Neural progenitor cell (in vitro differentiated cells): ENCODE data around the gene WFDC6. TPM values are rescaled to one million over a fixed set of nuclear protein-coding genes. Genes with fewer than 3 reads are reported as not detected.

Experiments
- DNase-seq: peaks from one replicate; pipeline ENCODE4 v3.0.0-alpha.2; 2016; ENCODE audit warnings: low spot score
- H2AFZ ChIP-seq: fragments of 200-600 bp; sonication (generic); replicated peaks from 2 replicates; pipeline ENCODE4 v1.6.1; 2016; ENCODE audit warnings: antibody characterized with exemption
- H3F3A ChIP-seq: fragments of 200-600 bp; sonication (generic); 2 replicates; pipeline ENCODE4 v1.6.1; 2016; ENCODE audit warnings: antibody characterized with exemption, low read depth
- H3K27ac ChIP-seq: fragments of 200-600 bp; sonication (generic); 2 replicates; pipeline ENCODE4 v1.5.1; 2016; ENCODE audit warnings: mild to moderate bottlenecking
- H3K27me3 ChIP-seq: fragments of 200-600 bp; sonication (generic); 2 replicates; pipeline ENCODE4 v1.6.1; 2016; ENCODE audit warnings: mild to moderate bottlenecking, moderate library complexity
- H3K36me3 ChIP-seq: fragments of 200-600 bp; sonication (generic); 2 replicates; pipeline ENCODE4 v1.5.1; 2016
- H3K4me1 ChIP-seq: fragments of 200-600 bp; sonication (generic); 2 replicates; pipeline ENCODE4 v1.6.1; 2016; ENCODE audit warnings: mixed run types
- H3K4me2 ChIP-seq: fragments of 200-600 bp; sonication (generic); 2 replicates; pipeline ENCODE4 v1.6.1; 2016
- H3K4me3 ChIP-seq: fragments of 200-600 bp; sonication (generic); 2 replicates; pipeline ENCODE4 v1.5.1; 2016
- H3K79me2 ChIP-seq: fragments of 200-600 bp; sonication (generic); 2 replicates; pipeline ENCODE4 v1.6.1; 2016; ENCODE audit warnings: low read depth
- H3K9ac ChIP-seq: fragments of 200-600 bp; sonication (generic); 2 replicates; pipeline ENCODE4 v1.6.1; 2016
- H3K9me3 ChIP-seq: fragments of 200-600 bp; sonication (generic); 2 replicates; pipeline ENCODE4 v1.5.1; 2016; ENCODE audit warnings: low read depth
- H4K20me1 ChIP-seq: fragments of 200-600 bp; sonication (generic); 2 replicates; pipeline ENCODE4 v1.6.1; 2016; ENCODE audit warnings: low read depth
- H3K27ac Mint-ChIP-seq: 3 replicates; pipeline ENCODE4 v1.8.0; 2021; ENCODE audit warnings: mixed read lengths
- H3K27me3 Mint-ChIP-seq: 2 replicates; pipeline ENCODE4 v1.8.0; 2022; ENCODE audit warnings: low read depth, mild to moderate bottlenecking, inconsistent platforms, moderate library complexity, mixed read lengths; ENCODE audit not compliant: insufficient read depth
- H3K36me3 Mint-ChIP-seq: 3 replicates; pipeline ENCODE4 v1.8.0; 2021; ENCODE audit warnings: mixed read lengths
- H3K4me1 Mint-ChIP-seq: 3 replicates; pipeline ENCODE4 v1.8.0; 2021; ENCODE audit warnings: mixed read lengths
- H3K4me3 Mint-ChIP-seq: 3 replicates; pipeline ENCODE4 v1.8.0; 2021; ENCODE audit warnings: mild to moderate bottlenecking, moderate library complexity, mixed read lengths
- H3K9me3 Mint-ChIP-seq: 3 replicates; pipeline ENCODE4 v1.8.0; 2020; ENCODE audit warnings: mixed read lengths
- CTCF ChIP-seq: fragments of 200-600 bp; sonication (generic); IDR thresholded peaks from 2 replicates; pipeline ENCODE4 v1.5.1; 2017; ENCODE audit warnings: antibody characterized with exemption, mild to moderate bottlenecking
- EZH2 ChIP-seq: fragments of 200-600 bp; sonication (generic); IDR thresholded peaks from 2 replicates; pipeline ENCODE4 v1.6.1; 2017; ENCODE audit warnings: antibody characterized with exemption, mild to moderate bottlenecking, moderate library complexity
- EZH2phosphoT487 ChIP-seq: fragments of 200-600 bp; sonication (generic); IDR thresholded peaks from 2 replicates; pipeline ENCODE4 v1.6.1; 2017; ENCODE audit warnings: antibody characterized with exemption
- total RNA-seq: library from RNA; depleted of rRNA; stranded (reverse); fragments of >200 nt; gene quantifications from 2 replicates; pipeline ENCODE4 v1.2.3, GENCODE V29; 2015; ENCODE audit warnings: low replicate concordance

The WFDC6 gene
- total RNA-seq, 1 donor from 2014 or later: not detected

- Histone ChIP-seq H3K4me2 (no peak overlapping the region), H3K4me3 (no peak overlapping the region), H3F3A (no peaks in the 10 kb centered on the region), H4K20me1 (no peaks in the 10 kb centered on the region), H3K9me3 (no peaks in the 10 kb centered on the region), H3K4me1 (no peaks in the 10 kb centered on the region), H3K36me3 (no peaks in the 10 kb centered on the region), H3K27ac (no peak overlapping the region), H3K9ac (no peak overlapping the region), H3K79me2 (no peaks in the 10 kb centered on the region), H2AFZ (no peak overlapping the region), H3K27me3 (no peaks in the 10 kb centered on the region)
- H3K36me3 Mint-ChIP-seq: no peaks in the 10 kb centered on the region
- no peaks in the 10 kb centered on the region for H3K4me1 Mint-ChIP-seq
- H3K27ac Mint-ChIP-seq: no peak overlapping the region
- no peak for TF ChIP-seq EZH2phosphoT487
- no peak for TF ChIP-seq CTCF
- no peak for TF ChIP-seq EZH2
- peak; percentile 12 for DNase-seq
- H3K4me3 Mint-ChIP-seq: no peak overlapping the region
- H3K27me3 Mint-ChIP-seq: no peaks in the 10 kb centered on the region
- no peaks in the 10 kb centered on the region for H3K9me3 Mint-ChIP-seq
Measured at GRCh38 chr20:45497971-45498494, 41.2 kb downstream of the WFDC6 start.

GRCh38 chr20:45496166-45496565 is 43.1 kb downstream of the WFDC6 start:
- Mint-ChIP-seq H3K27me3 (peaks cover 6% of the 10 kb centered on the region), H3K36me3 (no peaks in the 10 kb centered on the region), H3K4me3 (no peak overlapping the region), H3K9me3 (no peaks in the 10 kb centered on the region), H3K27ac (no peak overlapping the region), H3K4me1 (no peaks in the 10 kb centered on the region)
- H3K27me3 ChIP-seq: no peaks in the 10 kb centered on the region
- no peak overlapping the region for H3K27ac ChIP-seq
- no peaks in the 10 kb centered on the region for H3K36me3 ChIP-seq
- no peaks in the 10 kb centered on the region for H4K20me1 ChIP-seq
- H3K9ac ChIP-seq: no peak overlapping the region
- no peaks in the 10 kb centered on the region for H3F3A ChIP-seq
- H3K4me3 ChIP-seq: no peak overlapping the region
- H3K79me2 ChIP-seq: no peaks in the 10 kb centered on the region
- H2AFZ ChIP-seq: no peak overlapping the region
- no peaks in the 10 kb centered on the region for H3K9me3 ChIP-seq
- no peaks in the 10 kb centered on the region for H3K4me1 ChIP-seq
- no peak overlapping the region for H3K4me2 ChIP-seq
- TF ChIP-seq EZH2: no peak
- TF ChIP-seq CTCF: no peak
- TF ChIP-seq EZH2phosphoT487: no peak
- no peak for DNase-seq

GRCh38 chr20:45495501-45495941 is 43.8 kb downstream of the WFDC6 start:
- Histone ChIP-seq H2AFZ (no peak overlapping the region), H3K4me2 (no peak overlapping the region), H3K36me3 (no peaks in the 10 kb centered on the region), H3K27ac (no peak overlapping the region), H3K27me3 (no peaks in the 10 kb centered on the region), H3K9me3 (no peaks in the 10 kb centered on the region), H3K79me2 (no peaks in the 10 kb centered on the region), H3K4me3 (no peak overlapping the region), H3F3A (no peaks in the 10 kb centered on the region), H4K20me1 (no peaks in the 10 kb centered on the region), H3K9ac (no peak overlapping the region), H3K4me1 (no peaks in the 10 kb centered on the region)
- no peak overlapping the region for H3K27ac Mint-ChIP-seq
- H3K27me3 Mint-ChIP-seq: peaks cover 6% of the 10 kb centered on the region
- no peaks in the 10 kb centered on the region for H3K36me3 Mint-ChIP-seq
- H3K4me3 Mint-ChIP-seq: no peak overlapping the region
- no peaks in the 10 kb centered on the region for H3K9me3 Mint-ChIP-seq
- no peak for DNase-seq
- no peak for TF ChIP-seq CTCF
- no peak for TF ChIP-seq EZH2phosphoT487
- no peak for TF ChIP-seq EZH2
- no peaks in the 10 kb centered on the region for H3K4me1 Mint-ChIP-seq
